ENCODE measurements around the gene APOL1.

DNA sequence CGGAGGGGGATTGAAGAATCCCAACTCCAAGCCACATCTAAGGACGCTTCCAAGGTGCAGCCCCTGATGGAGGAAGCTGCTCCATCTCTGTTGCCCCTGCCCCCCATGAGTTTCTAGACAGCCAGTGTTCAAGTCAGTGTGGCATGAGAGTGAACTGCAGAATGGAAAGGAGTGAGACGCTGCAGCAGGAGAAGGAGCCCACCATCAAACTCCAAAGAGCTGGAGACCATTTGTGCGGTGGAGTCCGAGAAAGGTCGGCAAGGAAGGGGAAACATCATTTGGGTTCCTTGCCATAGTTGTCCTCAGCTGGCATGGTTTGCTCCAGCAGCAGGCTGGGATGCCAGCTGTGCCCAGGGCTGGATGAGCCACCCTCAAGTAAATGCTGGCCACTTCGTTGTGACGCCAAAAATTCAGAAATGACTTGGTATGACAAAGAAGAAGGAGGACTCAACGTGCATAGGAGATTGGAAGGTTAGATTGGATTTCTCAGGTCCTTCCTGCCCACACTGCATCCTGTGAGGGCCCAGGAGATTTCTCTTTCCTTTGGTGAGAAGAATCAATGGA lies 30.0 kb upstream of the APOL1 start:
- no peak for TF ChIP-seq EZH2 (IDR thresholded peaks at IDR 0.05; ENCODE audit: borderline replicate concordance, low read length)
- TF ChIP-seq, protein P1, sequence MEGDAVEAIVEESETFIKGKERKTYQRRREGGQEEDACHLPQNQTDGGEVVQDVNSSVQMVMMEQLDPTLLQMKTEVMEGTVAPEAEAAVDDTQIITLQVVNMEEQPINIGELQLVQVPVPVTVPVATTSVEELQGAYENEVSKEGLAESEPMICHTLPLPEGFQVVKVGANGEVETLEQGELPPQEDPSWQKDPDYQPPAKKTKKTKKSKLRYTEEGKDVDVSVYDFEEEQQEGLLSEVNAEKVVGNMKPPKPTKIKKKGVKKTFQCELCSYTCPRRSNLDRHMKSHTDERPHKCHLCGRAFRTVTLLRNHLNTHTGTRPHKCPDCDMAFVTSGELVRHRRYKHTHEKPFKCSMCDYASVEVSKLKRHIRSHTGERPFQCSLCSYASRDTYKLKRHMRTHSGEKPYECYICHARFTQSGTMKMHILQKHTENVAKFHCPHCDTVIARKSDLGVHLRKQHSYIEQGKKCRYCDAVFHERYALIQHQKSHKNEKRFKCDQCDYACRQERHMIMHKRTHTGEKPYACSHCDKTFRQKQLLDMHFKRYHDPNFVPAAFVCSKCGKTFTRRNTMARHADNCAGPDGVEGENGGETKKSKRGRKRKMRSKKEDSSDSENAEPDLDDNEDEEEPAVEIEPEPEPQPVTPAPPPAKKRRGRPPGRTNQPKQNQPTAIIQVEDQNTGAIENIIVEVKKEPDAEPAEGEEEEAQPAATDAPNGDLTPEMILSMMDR (IDR thresholded peaks at IDR 0.05; ENCODE audit: low read length), result no peak
